ENCODE results near the gene C1QTNF6. TPM values are rescaled to one million over a fixed set of nuclear protein-coding genes. Genes with fewer than 3 reads are reported as not detected.

Gene C1QTNF6
- total RNA-seq, 1 donor from 2014 or later = 5.3 TPM

DNA sequence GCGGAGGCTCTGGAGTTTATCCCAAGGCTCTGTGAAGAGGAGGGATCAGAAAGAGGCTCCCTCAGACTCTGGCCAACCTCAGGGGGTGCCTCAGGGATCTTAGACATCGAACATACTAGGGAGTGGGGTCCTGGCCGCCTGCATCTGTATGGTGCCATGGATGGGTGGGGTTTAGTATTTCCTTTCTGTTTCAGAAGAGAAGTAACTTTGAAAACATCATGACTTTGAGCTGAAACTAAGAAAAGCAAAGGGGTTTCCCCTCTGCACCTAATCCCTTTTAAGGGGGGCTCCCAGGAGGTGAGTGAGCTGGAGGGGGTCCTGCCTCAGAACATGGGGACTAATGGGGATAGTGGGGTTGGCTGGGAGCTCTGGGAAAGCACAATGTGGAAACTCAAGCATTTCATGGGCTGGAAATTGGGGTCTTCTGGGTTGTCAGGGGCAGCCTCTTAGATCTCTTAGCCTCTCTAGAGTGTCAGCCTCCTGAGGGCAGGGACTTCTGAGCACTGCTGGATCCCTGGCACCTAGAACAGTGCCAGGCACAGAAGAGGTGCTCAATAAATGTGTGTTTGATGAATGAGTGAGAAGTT is 36.0 kb upstream of the C1QTNF6 start:
- DNase-seq = no peak

DNA sequence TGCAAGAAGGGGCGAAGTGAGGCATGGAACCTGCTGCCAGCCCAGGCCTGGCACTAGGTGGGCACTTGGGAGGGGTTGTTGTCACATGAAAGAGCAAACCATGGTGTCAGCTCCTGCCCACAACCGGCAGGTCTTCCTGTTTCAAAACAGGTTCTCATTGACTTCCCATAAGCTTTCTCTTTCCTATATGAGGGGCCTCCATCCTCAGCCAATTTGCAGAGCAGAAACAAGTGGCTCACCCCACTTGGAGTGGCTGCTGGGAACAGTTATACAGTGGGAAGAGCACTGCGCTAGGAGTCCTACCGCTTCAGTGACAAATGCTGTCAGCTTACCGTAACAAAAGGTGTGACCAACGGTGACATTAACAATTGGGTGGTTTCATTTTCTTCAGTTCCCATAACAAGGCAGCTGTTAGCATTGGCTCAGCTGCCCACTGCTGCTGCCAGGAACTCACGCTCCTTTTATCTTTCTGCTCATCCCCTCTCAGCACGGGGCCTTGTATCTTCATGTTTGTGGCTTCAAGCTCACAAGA is 34.5 kb upstream of the C1QTNF6 start:
- no peak for DNase-seq

DNA sequence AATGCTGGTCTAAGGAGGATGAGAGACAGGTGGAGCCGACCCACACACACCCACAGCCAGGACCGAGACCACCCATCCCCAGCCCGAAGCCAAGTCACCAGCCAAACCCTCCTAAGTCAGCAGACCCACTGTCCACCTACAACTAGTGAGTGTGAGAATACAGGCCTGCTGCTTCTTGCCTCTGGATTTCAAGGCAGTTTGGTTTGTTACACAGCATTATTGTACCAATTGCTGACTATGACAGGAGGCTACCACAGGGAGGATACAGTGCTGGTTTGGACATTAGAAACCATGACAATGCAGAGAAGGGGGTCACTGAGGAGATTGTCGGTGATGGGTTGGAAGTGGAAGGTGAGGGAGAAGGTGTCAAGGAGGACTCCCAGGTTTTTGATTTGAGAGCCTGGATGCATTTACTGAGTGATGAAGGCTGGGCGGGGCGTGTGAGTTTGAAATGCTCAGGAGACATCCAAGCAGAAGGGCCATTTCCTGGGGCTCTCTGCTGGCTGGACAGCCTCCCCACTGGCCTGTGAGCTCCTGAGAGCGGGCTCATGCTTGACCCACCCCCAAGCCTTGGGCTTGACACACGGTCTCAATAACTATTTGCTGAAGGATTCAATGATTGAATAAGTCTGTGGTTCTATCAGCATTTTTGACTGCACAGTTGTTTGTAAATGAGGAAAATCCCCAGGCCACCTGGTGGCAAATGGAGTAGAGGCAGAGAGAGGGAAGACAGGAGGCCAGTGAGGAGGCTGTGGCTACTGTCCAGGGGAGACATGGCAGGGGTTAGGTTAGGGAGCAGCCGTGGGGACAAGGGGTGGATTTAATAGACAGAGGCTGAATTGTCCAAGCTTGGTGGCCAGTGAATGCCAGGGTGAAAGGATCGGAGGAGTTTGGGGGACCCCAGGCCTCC is 33.6 kb upstream of the C1QTNF6 start:
- no peak for DNase-seq

DNA sequence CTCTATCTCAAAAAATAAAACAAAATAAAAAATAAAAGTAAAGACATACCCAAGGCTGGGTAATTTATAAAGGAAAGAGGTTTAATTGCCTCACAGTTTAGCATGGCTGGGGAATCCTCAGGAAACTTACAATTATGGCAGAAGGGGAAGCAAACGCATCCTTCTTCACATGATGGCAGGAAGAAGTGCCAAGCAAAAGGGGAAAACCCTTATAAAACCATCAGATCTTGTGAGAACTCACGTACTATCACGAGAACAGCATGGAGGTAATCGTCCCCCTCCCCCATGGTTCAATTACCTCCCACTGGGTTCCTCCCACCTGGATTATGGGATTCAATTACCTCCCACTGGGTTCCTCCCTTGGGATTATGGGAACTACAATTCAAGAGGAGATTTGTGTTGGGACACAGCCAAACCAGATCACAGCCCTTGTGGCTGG is 32.5 kb upstream of the C1QTNF6 start:
- no peak for DNase-seq

DNA sequence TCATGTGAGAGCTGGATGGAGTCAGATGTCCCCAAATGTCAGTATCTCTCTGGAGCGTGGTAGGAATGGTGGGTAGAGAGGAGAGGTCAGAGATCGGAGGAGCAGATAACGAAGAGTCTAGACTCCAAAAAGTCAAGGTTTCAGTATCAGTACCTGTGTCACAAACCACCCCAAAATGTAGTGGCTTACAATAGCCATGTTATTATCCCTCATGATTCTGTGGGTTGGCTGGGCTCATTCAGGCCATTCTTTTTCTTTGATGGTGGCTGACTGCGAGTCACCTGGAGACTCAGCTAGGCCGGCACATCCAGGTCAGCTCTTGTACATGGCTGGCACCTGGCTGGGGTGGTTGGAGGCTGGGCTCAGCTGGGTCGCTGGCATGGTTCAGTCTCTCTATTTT is 31.5 kb upstream of the C1QTNF6 start:
- no peak for DNase-seq

DNA sequence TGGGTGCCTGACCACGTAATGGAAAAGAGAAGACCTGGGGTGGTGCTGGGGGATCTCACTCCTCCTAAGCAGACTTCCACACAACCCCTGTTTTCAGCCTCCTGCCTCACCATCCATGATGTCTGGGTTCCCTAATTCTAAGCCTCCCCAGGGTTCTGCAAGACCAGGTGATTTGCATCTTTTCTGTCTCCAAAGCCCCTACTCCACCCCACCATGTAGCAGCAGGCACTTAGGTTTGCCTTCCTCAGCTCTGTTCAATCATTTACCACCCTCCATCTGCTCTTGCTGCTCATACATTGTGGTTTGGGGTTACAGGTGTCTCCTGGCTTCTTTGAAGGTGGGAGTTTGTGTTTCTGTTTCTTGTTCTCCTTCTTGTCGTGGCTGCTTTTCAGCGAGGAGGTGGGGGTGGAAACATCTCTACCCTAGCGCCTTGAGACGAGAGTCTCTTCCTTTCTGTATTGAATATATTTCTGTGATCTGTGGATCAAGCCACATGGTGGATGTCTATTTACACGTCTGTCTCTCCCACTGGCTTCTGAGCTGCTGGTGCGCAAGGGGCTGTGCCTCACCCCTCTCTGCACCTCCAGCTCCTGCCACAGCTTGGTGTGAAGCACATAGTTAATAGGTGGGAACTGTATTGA is 30.8 kb upstream of the C1QTNF6 start:
- DNase-seq = no peak

DNA sequence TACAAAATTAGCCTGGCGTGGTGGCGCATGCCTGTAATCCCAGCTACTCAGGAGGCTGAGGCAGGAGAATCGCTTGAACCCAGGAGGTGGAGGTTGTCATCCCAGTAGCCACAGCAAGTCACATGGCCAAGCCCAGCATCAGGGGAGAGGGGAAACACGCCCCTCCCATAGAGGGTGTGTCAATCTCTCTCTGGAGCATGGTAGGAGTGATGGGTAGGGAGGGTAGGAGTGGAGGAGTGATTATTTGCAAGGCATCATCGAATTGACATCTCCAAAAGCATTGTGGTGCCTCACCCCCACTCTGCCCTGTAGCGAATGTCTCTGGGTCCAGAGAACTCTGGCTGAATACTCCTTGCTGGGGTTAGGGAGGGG is 30.3 kb upstream of the C1QTNF6 start:
- no peak for DNase-seq

DNA sequence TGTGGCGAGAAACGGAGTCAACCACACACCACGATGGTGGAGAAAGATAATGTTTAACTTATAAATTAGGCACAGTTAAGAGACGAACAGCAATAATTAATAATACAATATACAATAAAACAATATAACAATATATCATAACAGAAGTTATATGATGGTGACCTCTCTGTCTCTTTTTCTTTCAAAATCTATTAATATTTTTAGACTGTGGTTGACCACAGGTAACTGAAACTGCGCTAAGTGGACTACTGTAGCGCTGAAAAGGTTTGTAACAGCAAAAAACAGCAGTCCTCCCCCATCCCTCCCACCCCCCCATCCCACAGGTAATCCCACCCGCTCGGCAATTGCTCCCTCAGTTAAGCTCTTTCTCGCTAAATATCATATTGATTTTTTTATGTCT is 27.8 kb upstream of the C1QTNF6 start:
- no peak for DNase-seq

DNA sequence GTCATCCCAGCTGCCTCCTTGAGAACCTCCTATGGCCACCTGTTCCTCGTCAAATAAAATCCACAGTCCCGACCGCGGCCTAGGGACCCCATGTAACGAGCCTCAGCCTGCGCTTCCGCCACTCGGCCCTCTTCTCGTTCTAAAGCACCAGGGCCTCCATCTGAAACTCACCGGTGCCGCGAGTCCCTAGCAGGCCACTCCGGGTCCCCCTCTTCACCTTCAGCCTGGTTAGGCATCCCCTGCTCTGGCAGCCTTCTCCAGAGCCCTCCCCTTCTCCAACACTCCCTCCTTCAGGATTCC is 26.6 kb upstream of the C1QTNF6 start:
- DNase-seq = no peak

DNA sequence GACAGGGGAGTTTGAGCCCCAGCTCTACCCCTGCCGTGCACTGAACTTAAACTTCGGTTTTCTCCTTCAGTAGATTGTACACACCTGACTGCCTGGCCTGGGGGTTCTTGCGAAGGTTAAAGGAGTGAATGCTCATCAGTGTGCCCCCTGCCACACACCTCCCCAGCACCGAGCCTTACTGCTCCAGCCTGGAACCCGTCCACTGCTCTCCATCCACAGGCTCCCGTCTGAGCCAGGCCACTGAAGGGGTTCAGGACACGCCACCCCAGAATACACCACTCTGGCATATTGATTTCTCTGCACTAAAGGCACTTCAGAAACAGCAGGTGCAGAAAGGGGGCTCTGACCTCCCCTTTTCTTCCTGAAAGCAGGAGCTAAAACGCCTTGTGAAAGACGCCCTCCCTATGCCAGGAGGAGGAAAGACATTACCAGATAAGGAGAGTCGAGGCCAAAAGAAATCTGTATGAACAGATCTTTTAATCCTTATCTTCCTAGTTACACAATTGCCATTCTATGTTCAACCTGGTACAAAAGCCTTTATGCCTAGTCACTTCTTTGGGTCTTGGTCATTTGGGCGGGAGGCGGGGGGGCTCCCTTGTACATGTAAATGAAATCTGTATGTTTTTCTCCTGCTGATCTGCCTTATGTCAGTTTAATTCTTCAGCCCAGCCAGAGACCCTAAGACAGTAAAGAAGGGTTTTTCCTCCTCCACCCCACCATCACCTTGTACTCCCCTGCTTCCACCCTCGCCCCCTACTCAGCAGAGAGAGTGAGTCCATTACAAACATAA is 26.1 kb upstream of the C1QTNF6 start:
- no peak for DNase-seq

DNA sequence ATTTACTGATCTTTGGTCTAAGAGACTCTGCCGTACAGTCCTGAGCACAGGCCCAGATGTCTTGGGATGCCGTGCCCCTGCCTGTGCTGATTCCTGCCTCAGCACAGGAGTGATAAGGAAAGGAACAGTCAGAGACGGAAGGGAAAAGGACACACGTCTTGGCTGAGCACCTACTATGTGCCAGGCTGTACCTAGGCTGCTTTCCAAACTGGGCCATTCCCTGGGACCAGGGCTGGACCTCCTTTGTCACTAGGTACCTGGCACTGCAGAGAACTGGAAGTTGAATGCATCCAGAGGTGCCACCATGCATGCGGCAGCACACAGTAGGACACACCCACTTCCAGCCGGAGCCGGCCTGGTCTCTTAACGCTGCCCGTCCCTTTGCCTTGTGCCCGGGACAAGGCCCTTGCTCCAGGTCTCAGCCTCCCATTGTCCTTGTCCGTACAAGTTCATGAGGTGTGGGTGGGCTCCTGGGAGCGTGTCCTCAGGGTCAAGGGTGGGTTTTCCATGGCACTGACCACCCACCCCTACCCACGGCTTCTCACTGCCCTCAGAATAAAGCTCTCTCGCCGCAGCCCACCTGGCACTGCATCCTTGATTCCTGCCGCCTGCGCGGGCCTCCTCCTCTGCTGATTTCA is 25.3 kb upstream of the C1QTNF6 start:
- no peak for DNase-seq

DNA sequence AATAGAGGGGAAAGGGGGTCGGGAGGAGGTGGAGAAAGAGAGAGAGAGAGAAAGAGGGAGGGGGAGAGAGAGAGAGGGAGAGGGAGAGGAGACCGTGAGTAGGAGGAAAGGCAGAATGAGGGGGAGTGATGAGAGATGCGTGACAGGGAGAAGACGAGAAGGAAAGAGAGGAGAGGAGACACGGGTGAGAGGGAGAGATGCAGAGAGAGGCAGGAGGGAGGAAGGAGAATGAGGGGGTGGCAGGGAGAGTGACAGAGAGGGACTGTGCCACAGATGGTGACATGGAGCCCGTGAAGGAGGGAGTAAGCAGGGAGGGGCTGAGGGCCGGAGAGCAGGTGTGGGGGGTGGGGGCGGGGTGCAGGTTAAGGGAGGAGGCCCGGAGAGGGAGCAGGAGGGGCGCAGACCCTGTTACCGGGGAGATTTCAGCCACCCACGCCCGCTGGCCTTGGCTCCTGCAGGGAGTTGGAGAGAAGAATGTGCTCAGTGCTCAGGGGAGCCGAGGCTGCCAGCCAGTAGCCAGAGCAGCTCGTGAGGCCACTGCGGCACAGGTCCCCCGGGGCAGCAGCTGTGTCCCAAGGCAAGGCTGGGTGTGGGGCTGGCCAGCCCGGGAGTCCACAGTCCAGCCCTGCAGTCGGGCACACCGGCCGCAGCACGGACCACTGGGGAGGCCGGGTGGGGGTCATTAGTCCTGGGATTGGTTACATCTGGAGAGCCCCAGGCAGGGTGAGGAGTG is 24.3 kb upstream of the C1QTNF6 start, which contains the start of gene SSTR3:
Gene SSTR3, minus strand, starts transcription at position 304 of the 733 bp plus-strand sequence. CDS start 4,674 bp downstream, outside the sequence.
- peak; percentile 20 for DNase-seq

DNA sequence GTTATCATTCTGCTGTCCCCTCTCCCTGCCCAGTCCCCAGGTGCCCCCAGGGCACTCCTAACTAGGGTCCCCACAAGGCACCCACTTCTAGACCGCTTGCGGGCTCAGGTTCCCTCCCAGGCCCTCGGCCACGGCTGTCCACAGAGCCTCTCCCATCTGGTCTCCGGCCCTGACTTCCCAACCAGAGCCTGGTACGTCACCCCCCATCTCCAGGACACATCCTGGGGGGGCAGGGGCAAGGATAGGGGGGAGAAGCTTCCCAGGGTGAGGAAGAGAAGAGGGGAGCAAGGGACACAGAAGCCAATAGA is 23.8 kb upstream of the C1QTNF6 start:
- no peak for DNase-seq

DNA sequence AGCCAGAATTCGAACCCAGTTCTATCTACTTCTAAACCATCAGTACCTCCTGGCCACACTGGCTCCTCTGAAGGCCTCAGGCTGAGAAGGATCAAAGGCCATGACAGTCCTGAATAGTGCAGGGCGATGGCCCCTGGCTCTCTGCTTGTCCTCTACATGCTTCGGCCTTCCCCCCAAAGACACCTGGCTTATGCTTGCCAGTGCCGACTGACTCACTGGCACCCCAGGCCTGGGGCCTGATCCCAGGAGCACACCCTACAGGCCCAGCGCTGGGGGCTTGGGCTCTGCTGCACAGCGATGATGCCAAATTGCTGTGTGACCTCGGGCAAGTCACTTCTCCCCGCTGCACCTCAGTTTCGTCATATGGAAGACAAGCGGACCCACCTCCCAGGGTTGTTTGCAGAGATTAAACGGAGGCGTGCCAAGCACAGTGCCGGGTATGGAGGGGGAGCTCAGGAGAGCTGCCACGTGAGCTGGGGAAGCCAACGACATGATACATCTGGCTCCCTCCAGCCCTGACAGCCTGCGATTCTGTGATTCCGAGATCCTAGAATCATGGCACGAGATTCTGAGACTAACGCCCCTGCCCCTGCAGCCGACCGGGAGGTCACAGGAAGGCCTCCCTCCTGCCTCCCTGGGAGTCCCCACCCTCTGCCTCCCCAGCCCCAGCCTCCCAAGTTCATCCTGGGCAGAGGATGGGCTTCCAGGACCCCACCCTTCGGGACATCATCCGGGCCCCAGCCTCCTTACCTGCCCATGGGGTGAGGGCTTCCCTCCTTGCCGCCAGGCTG is 23.2 kb upstream of the C1QTNF6 start:
- no peak for DNase-seq

DNA sequence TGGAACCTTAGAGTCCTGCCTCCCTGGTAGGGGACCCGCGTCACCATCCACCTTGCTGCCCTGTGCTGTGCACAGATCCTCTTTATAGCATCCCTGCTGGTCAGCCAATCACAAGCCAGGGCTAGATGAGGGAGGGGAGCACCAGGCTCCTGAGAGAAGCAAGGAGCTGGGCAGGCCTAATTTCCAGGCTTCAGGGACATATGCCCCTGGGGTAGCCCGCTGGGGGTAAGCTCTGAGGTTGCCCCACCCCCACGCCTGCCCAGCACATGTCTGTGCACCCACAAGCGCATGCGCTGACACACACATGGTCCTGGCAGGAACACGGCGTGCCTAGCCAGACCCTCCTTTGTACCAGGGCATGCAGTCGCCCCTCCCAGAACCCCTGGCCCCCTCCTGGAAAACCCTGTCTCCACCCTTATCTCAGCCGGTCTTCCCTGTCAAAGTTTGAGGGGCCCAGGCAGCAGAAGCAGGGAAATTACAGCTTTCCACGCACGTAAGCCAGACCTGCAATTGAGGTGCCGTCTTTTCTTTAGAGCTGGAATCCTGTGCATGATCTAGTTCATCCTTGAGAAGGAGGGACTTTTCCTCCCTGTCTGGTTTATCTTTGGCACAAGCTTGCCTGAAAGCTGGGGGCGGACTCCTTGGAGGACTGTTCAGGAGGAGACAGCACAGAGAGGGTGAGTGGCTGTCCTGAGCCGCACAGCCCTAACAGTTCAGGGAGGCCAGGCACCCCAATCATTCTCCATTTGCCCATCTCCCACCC is 22.2 kb upstream of the C1QTNF6 start:
- DNase-seq = peak; percentile 47

DNA sequence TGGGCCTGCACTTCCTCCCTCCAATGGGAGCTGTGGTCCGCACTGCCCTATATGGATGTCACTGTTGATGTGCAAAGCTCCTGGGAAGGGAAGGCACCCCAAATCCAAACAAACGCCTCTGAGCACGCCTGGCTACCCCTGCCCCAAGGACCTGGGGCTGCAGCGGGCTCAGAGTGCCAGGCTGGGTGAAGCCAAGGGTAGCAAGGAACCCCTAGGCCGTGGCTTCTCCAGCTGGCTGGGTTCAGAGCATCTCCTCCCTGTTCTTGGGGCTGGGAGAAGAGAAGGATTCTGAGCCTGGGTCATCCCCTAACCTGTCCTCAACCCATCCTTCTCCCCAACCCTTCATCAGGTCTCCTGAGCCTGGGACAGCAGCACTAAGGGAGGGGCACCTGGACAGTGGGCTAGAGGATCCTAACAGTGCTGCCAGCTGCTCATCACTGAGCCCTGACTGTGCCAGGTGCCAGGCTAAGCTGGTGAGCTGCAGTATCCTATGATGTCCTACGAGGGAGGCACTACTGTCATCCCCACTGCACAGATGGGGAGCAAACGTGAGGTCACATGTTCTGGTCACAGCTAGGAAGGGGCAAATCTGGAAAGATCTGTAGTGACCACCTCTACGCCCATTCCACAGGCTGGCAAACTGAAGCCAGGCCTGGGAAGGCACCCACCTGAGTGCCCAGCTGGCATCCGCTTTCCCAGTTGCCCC is 21.2 kb upstream of the C1QTNF6 start:
- no peak for DNase-seq

DNA sequence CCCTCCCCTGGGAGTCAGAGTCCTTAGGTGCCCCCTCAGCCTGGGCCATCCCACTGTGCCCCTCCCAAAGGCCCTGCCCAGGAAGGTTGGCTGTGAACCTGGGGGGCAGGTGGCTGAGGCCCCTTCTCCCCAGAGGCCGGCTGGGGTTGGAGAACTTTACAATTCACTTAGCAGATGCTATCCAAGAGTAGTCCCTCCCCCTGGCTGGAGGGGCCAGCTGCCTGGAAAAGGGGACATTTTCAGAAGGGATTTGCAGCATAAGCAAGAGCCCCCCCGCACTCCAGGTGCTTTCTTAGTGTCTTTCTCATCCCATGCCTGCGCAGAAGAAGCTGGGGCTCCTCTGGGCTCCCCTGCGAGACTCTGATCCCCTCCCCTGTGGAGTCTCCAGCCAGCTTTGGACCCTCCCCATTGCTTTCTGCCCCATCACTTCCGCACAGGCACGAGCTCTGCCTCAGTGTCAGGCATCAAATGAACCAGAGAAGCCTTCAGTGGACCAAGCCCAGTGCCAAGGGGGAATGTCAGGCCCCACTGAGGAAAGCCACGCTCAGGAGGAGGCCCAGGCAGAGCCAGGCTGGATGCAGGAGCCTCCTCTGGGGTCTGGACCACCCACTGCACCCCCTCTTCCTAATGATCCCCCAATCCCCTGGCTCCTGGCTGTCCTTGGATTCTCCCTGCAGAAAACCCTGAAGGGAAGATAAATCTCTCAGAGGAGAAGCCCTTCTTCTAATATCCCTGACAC is 20.5 kb upstream of the C1QTNF6 start:
- no peak for DNase-seq

DNA sequence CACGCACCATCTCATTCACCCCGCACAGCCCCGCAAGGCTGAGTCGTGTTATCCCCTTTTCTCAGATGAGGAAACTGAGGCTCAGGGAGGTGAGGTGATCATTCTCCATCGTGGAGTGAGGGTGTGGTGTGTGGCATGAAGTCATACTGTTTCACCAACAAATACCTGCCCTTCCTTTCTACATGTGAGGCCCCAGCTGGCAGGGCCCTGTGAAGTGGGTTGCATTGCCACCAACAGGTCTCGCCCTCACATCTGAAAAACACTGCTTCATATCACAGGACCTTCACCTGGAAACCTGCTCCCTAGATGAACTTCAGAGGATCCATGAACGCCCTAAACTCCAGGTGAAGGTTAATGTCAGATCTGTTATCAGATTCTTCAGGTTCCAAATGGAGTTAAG is 19.9 kb upstream of the C1QTNF6 start:
- no peak for DNase-seq

Data from occipital lobe (tissue), 2 donors.